GM10847 (cell line): Measurements from ENCODE around the gene LMF2.

ENCODE experiments used
- POLR2A ChIP-seq: IDR thresholded peaks from 2 replicates; pipeline ENCODE4 v1.6.1; 2011; ENCODE audit not compliant: insufficient read length; ENCODE audit errors: extremely low read depth

LMF2 gene

GRCh38 chr22:50498322-50498890 is 9.1 kb downstream of the LMF2 start:
- TF ChIP-seq POLR2A: no peak

DNA sequence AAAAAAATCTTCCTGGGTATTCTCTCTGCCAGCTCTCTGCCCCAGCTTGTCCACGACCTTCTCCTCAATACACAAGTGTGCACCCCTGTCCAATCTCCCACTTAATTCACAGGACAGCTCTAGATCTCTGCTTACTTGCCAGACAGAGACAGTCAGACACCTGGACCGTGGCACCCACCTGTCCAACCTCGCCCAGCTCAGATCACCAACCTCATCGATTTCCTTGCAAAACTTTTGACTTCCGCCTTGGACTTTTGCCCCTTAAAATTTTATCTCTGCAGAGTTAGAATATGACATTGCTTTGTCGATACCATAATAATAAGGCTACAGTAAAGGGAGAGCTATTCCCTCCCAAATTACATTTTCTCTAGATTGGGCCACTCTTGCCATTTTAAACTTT is 10.4 kb downstream of the LMF2 start:
- no peak for TF ChIP-seq POLR2A

GRCh38 chr22:50490531-50491308 is 16.8 kb downstream of the LMF2 start:
- no peak for TF ChIP-seq POLR2A

GRCh38 chr22:50489363-50490243 is 17.9 kb downstream of the LMF2 start:
- TF ChIP-seq POLR2A: no peak

- TF ChIP-seq POLR2A: no peak
Observed at GRCh38 chr22:50488886-50489285, 18.6 kb downstream of the LMF2 start.

- no peak for TF ChIP-seq POLR2A
Observed at GRCh38 chr22:50488006-50488677, 19.4 kb downstream of the LMF2 start.

- no peak for TF ChIP-seq POLR2A
Observed at GRCh38 chr22:50487290-50488005, 20.1 kb downstream of the LMF2 start.

DNA sequence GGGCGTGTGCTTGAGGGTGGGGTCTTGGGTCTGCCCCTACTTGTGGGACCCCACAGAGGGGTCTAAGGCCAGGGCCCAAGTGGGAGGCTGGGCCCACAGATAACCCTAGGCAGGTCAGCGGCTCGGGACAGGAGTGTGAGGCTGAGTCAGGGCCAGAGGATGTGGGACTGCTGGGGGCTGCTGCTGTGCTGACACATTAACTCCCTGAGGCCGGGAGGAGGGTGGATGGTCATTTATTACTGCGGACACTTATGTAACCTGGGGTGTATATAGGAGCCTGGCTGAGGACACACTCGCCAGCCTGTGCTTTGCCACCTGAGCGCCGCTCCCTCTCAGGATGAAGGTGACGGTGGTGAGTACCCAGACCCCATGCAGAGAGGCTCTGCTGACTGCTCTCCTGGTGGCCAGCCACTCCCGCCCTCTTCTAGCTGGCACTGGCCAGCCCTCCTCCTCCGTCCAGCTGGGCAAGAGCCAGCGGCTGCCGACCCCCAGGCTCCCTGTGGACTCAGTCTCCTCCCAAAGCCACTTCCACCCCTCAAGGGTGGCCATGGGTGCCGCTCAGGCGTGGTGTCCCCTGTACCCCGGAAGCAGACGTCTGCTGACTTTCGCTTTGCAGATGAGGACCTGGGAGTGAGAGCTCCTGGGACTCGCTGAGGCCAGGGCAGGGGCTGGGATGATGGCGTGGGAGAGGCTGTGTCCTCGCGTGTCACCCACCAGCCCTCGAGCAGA is 20.8 kb downstream of the LMF2 start, which contains the start of gene MIOX:
MIOX (plus strand) TSS at position 299 of the 729 bp plus-strand sequence; CDS start at position 338, 39 bp downstream.
- no peak for TF ChIP-seq POLR2A

- TF ChIP-seq POLR2A: no peak
Observed at GRCh38 chr22:50485221-50486131, 22.0 kb downstream of the LMF2 start.

DNA sequence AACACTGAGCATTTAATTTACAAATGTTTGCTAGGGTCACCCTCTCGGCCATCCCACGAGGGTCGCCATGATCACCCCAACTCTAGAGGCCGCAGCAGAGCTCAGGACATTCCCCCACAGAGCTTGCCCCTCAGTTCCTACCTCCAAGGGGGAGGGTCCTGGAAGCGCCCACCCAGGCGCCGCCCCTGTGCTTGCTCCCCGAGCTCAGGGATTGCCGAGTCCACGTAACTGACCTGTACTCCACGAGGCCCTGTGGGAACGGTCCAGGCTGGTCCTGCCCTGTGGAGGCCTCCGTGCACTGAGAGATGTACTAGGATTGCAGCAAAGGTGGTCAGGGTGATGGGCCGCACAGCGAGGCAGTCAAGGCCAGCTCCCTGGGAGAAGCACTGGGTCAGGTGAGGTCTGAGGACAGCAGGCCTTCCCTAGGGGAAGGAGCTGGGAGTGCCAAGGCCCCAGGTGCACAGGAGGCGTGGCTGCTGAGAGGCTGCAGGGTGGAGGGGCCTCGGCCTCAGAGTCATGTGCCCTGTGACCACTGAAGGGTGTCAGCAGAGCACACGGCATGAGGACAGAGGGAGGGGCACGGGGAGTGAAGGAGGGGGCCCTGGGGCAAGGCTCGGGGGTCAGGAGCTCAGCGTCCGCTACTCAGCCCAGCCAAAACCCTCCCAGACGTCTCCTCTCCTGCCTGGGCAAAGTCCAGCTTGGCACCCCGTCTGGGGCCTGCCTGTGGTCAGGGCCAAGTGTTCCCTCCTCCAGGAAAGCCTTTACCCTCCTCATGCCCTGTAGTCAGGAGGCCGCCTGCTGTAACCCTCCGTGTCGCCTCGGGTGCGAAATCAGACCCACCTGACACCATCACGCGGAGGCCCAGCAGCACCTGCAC is 23.3 kb downstream of the LMF2 start:
- TF ChIP-seq POLR2A: no peak

DNA sequence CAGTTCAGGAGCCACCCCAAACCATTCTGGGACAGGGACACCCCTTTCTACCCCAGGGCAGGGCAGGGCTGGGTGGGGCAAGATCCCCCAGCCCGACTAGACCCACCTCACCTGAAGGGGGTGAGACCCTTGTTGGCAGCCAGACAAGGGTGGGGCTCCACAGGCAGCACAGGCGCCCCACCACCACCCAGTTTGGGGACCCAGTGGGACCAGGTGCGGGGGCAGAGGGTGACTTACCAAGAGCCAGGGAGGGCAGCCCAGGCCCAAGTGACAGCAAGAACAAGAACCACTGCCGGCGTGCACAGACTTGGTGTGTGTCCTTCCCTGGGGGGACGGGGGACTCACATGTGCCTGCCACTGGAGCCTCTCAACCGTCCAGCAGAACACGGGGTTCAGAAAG is 23.9 kb downstream of the LMF2 start:
- no peak for TF ChIP-seq POLR2A

DNA sequence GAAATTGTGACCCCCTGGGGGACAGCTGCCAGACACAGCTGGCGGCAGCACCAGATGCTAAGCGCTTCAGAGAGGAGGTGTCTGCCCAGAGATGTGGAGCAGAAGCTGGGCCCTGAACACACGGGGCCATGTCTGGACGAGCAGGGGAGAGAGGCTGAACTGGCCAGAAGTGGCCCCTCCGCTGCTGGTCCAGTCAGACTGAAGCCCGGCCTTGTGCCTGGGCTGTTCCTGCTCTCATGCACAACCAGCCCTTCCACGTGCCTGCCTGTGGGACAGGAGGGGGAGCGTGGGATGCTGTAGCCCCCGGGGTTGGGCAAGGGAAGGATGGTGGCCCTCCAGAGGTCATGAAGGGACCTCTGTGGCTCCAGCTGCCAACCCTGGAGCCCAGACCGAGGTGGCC is 24.4 kb downstream of the LMF2 start:
- TF ChIP-seq POLR2A: no peak
